GM12801 (cell line): ENCODE measurements around the gene TBC1D22B.

ENCODE experiments used
- CTCF ChIP-seq: IDR thresholded peaks from one replicate; pipeline ENCODE4 v1.5.1; 2011; ENCODE audit warnings: control low read depth; ENCODE audit not compliant: insufficient read length; ENCODE audit errors: extremely low read depth

TBC1D22B gene

GRCh38 chr6:37373822-37374471, 116.4 kb downstream of the TBC1D22B start:
- no peak for TF ChIP-seq CTCF

GRCh38 chr6:37375376-37375775, 117.8 kb downstream of the TBC1D22B start:
- no peak for TF ChIP-seq CTCF

GRCh38 chr6:37376078-37376743, 118.6 kb downstream of the TBC1D22B start:
- no peak for TF ChIP-seq CTCF

- no peak for TF ChIP-seq CTCF
These were observed 124.0 kb downstream of the TBC1D22B start for GRCh38 chr6:37381579-37381978.
